Activated CD4-positive, alpha-beta T cell treated with anti-CD3 and anti-CD28 coated beads, Interleukin-2, amount 50 U/mL, for 48 hours (primary cell): Measurements from ENCODE around the gene E2F6.

ENCODE experiments used
- DNase-seq, 2 experiments: peaks; one replicate each; pipeline ENCODE4 v3.0.0-alpha.2; 2020

E2F6 gene

GRCh38 chr2:11456251-11456650 lies 9.7 kb downstream of the E2F6 start:
- DNase-seq, result no peak

GRCh38 chr2:11454824-11455223 lies 11.1 kb downstream of the E2F6 start:
- DNase-seq, result no peak

DNA sequence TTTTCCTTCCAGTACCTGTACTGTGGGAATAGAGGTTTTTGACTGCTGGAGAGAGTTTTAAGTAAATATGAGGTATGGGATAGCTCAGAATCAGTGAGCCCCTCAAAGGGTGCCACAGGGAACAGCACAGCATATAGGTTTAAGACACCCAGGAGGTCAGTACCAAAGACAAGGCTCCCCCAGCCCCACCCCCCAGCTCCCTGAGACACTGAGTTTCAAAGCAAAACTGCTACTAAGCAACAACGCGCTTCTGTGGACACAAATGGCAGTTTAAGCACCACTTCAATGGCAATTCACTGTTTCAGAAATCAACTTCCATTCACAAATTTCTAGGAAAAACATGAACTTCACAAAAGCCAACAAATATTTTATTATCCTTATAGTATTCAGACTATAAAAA lies 15.2 kb downstream of the E2F6 start:
- DNase-seq, result no peak

DNA sequence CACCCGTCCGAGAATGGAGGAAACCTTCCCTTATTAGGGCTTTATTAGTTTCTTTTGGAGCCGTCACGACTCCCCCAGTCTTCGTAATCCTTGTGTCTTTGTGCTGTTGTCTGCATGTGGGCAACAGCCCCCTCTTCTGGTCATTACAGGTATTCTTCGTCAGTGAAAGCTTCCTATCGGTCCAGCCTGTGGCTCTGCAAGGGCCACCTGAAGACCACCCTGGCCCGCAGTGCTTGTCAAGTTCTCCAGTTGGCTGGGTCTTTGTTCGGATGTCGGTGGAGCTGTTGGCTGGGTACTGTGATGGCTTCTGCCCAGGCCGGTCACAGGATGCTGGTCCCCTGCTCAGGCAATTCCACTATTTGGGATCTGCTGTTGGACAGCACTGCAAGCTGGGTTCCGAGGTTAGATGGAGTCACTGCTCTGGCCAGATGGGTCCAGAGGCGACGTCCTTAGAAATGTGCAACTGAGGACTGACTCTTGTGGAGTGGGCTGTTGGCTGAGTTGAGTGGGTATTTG lies 19.2 kb downstream of the E2F6 start:
- DNase-seq, result peak; percentile 33 to 49

DNA sequence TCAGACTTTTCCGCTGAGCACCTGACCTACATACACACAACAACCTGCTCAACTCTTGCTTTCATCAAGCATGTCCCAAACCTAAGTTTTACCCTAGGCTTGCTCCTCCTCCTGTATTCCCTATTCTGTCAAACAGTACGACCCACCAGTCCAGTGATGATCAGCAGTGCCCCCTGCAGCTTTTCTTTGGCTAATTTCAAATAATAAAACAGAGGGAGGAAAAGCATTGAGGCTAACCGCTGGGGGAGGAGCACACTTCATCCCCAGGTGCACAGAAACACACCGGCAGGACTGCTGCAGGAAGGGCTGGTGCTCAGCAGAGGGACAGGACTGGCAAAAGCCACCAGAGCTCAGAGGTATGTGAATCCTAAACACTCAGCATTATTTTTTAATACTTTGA lies 21.2 kb downstream of the E2F6 start:
- no peak for DNase-seq

GRCh38 chr2:11438555-11439080 lies 27.3 kb downstream of the E2F6 start:
- no peak for DNase-seq

DNA sequence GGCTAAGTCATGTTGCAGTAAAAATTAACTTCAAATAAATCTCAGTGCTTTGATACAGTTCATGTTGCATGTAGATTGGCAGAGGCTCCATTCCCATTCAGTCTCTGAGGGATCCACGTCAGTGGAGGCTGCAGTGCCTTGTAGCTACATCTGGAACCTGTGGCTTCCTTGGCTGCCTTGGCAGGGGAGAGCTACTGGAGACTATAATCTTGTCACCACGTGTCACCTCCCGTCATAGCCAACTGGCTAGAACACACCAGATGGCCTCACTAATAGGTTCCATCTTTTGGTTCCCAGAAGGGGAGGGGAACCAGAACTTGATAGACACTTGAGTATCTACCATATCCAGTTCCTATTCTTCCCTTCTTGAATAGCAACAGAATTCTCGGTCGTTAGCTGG lies 28.4 kb downstream of the E2F6 start:
- no peak for DNase-seq

- no peak for DNase-seq
Observed at GRCh38 chr2:11435036-11435435, 30.9 kb downstream of the E2F6 start.

DNA sequence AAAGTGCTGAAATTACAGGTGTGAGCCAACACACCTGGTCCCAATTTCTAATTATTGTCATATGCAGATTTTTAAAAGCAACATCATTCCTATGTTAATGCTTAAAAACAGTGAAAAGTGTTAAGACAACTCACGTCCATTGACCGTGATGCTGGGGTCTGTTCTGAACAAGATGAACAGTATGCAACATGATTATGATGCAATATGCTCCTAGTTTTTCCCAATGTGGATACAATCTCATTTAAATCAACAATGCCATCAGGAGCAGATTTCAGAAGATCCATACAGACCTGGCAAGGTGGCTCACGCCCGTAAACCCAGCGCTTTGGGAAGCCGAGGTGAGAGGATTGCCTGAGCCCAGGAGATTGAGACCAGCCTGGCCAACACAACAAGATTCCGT lies 31.5 kb downstream of the E2F6 start:
- DNase-seq, result no peak

- DNase-seq, result no peak
Observed at GRCh38 chr2:11433822-11434221, 32.1 kb downstream of the E2F6 start.

DNA sequence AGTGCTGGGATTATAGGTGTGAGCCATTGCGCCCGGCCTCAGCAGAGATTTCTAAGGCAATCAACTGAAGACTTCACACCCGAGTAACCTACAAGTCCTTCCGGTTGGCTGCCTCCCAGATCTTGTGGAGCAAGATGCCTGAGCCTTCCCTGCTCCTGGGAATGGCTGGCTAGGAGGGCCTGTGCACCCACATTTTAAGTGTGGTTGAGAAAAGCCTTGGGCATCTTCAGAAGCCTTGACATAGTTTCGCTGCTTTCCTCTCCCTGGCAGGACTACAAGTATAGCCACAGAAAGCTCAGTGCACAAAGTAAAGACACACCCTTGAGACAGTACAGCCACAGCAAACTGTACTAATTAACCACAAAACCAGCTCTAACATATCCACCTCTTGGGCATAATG lies 35.2 kb downstream of the E2F6 start:
- DNase-seq, result no peak

DNA sequence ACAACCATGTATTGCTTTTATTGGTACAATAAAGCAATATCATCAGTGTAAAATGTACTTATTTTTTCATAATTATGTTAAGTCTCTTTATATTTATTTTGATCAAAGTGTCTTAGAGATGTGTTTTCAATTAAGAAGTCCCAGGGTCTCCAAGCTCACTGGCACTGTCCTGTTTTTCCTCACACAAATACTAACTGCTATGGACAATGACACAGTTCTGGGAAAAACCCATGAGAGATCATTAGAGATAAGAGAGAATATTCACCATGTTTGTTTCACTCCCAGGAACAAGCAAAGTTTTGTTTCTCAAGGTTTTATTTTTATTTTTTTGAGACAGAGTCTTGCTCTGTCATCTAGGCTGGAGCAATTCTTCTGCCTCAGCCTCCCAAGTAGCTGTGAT lies 38.7 kb downstream of the E2F6 start:
- no peak for DNase-seq

DNA sequence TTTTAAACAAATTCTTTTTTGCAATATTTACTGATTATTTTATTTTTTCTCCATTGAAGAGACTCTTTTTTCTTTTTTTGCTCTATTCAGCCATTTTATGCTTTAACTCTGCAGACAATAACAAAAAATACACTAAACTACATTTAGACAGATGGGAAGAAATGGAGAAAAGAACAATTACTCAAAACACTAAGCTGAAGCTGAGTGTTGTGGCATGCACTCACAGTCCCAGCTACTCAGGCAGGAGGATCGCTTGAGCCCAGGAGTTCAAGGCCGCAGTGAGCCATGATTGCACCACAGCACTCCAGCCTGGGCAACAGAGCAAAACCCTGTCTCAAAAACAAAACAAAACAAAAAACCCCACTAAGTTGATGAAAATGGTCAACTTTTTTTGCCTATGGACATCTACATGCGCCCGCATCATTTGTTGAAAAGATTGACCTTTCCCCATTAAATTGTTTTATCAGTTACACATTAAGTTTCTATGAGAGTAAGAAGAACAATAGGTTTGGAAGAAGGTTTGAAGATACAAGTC lies 43.0 kb downstream of the E2F6 start:
- no peak for DNase-seq

GRCh38 chr2:11422491-11422865 lies 43.5 kb downstream of the E2F6 start:
- no peak for DNase-seq

DNA sequence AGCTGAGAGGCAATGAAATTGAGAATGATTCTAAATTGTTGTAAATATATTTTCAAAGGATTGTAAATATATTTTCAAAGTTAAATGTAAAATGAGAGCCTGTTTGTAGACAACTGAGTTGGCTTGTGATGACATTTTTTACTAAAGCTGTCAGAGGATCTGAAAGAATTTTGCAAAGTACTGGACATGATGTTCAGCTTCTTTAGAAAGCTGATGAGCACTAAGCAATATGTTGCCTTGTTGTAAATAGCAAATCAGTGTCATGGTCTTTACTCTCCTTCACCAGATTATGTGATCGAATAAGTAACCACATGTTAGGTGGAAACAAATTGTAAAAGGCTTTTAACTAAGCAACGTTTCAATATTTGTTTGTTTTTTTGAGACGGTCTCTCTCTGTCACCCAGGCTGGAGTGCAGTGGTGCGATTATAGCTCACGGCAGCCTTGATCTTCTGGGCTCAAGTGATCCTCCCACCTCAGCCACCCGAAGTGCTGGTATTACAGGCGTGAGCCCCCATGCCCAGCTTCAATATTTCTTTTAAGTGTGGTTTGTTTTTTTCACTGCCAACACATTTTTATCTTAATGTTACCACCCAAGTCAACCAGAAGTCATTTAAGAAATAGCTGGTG lies 44.0 kb downstream of the E2F6 start:
- DNase-seq, result no peak

- no peak for DNase-seq
Observed at GRCh38 chr2:11420671-11421070, 45.3 kb downstream of the E2F6 start.

- DNase-seq, result no peak
Observed at GRCh38 chr2:11420190-11420589, 45.8 kb downstream of the E2F6 start.

DNA sequence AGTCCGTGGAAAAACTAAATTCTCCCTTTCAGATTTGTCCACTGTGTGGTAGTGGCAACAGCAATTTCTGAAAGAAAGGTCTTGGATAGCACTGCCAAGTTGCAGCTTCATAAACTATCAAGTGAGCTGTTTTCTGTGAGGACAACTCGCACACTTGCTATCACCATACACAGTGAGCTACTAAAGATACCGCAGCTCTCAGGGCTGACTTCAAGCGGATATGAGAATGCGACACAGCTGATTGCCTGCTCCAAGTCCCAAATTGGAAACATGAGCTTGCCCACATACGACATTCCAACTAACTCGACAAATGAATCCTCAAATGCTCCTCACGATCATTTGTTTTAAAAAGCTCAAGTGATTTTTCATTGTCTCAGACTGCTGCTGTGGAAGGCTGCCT lies 46.2 kb downstream of the E2F6 start:
- DNase-seq, result no peak

GRCh38 chr2:11417946-11418585 lies 47.9 kb downstream of the E2F6 start:
- peak in 1 of 2 experiments; percentile 14 for DNase-seq

DNA sequence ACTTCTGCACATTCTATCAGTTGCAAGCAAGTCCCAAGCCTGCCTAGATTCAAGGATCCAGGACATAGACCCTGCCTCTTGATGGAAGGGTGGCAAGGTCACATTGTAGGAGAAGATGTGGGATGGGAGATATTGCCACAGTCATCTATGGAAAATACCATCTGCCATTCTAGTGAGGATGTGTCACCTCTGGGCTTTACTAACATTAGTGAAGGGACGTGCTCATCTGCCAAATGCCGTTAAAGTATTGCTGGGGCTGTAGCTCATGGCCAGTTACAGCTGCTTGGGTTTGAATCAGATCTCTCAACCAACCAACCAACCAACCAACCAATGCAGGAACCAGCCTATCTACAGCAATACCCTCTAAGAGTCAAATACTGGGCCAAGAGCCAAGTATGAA lies 49.0 kb downstream of the E2F6 start:
- no peak for DNase-seq

GRCh38 chr2:11416186-11416585 lies 49.8 kb downstream of the E2F6 start:
- no peak for DNase-seq

GRCh38 chr2:11414372-11415124 lies 51.4 kb downstream of the E2F6 start:
- no peak for DNase-seq

GRCh38 chr2:11412449-11412810 lies 53.5 kb downstream of the E2F6 start:
- no peak for DNase-seq
